Adrenal gland (tissue), 12 donors: Measurements from ENCODE around the gene ZDHHC14. TPM values are rescaled to one million over a fixed set of nuclear protein-coding genes. Genes with fewer than 3 reads are reported as not detected.
"Not testable (repeated sequence)": the region's sequence is repeated elsewhere in the genome, so short reads cannot be mapped to it uniquely, and the experiment has no call there.

Experiments used
- DNase-seq, 7 donors: peaks; one replicate each; pipeline ENCODE4 v3.0.0-alpha.2; 2019 to 2020
- H3K27ac ChIP-seq, 5 donors: fragments of 200-600 bp; sonication (generic) in 4 of 5; 1 replicate in 3 of 5; 2 replicates in 2 of 5; pipeline versions ENCODE4 v1.5.1 to v1.8.0; 2016 to 2020; ENCODE audit warnings: mild to moderate bottlenecking in 1 of 5
- H3K27me3 ChIP-seq: fragments of 200-600 bp; 2 replicates; pipeline ENCODE4 v1.8.0; 2021
- H3K36me3 ChIP-seq, 2 donors: fragments of 200-600 bp; replicated peaks in 1 of 2; 1 replicate in 1 of 2; 2 replicates in 1 of 2; pipeline versions ENCODE4 v1.5.1 to v1.8.0; 2018 to 2022
- H3K4me1 ChIP-seq, 2 donors: fragments of 200-600 bp; replicated peaks in 1 of 2; 1 replicate in 1 of 2; 2 replicates in 1 of 2; pipeline versions ENCODE4 v1.5.1 to v1.8.0; 2018 to 2021
- H3K4me3 ChIP-seq, 4 donors: fragments of 200-600 bp; sonication (generic) in 3 of 4; one replicate each; pipeline ENCODE4 v1.5.1; 2016 to 2018
- H3K9me3 ChIP-seq, 3 donors: fragments of 200-600 bp; sonication (generic) in 1 of 3; replicated peaks in 1 of 3; 1 replicate in 2 of 3; 2 replicates in 1 of 3; pipeline versions ENCODE4 v1.5.1 to v1.8.0; 2016 to 2021
- POLR2A ChIP-seq, 2 donors: fragments of 450-650 bp; IDR thresholded peaks; one replicate each; pipeline ENCODE4 v1.6.1; 2017; ENCODE audit warnings: antibody characterized with exemption in 2 of 2, mild to moderate bottlenecking in 2 of 2, moderate library complexity in 1 of 2
- WGBS, 4 donors: extraction: QIAGEN DNeasy Blood & Tissue Kit in 2 of 4; methylation state at CpG; one replicate each; pipeline versions ENCODE4 v1.1.5 to v1.1.7; 2013 to 2017; 5-methylcytosine and 5-hydroxymethylcytosine counted together
- intact Hi-C, 2 donors: fragments of 100-400 bp; cut with DNase I; formaldehyde crosslinking; loops; one replicate each; pipeline versions ENCODE4 v1.14.1 to v1.15.0; 2022 to 2023
- polyA plus RNA-seq, 3 donors: library from polyadenylated mRNA; stranded (reverse); fragments of 200-250 nt in 2 of 3; fragments of 350-450 nt in 1 of 3; fragmentation: Illumina TruSeq in 1 of 3; extraction: RNeasy Lipid Tissue Mini Kit (QIAGEN cat#74804) in 1 of 3; gene quantifications; one replicate each; pipeline ENCODE4 v1.2.3, GENCODE V29; 2013 to 2014
- total RNA-seq, 9 donors: library from RNA; depleted of rRNA in 4 of 9; stranded (reverse); fragments of >200 nt in 4 of 9; fragments of 120-200 nt in 1 of 9; fragmentation: NEBNext Ultra II Directional in 1 of 9; extraction: Animal tissue kit (Norgen Biotek cat#: 25700) in 1 of 9; gene quantifications; one replicate each; pipeline versions ENCODE4 v1.1.0 to v1.2.4, GENCODE V29; 2013 to 2023
- TF ChIP-seq, protein P1 (sequence below), 6 experiments: fragments of 450-650 bp in 4 of 6; fragments of 200-600 bp in 2 of 6; sonication (generic) in 1 of 6; IDR thresholded peaks; 1 replicate in 5 of 6; 2 replicates in 1 of 6; pipeline versions ENCODE4 v1.5.1 to v1.8.0; 2016 to 2021; ENCODE audit warnings: antibody characterized with exemption in 6 of 6, mild to moderate bottlenecking in 2 of 6, moderate library complexity in 1 of 6
- donor health status: healthy with polysubstance abuse.
- donor health status: Bipolar disorder and iron deficiency.
- donor health status: DM: yes; HTN: yes; CAD: no.
- donor health status: DM: no; HTN: no; CAD: no.
- donor health status: DM: no; HTN: no; CAD: no.
- donor health status: DM: yes; HTN: yes; CAD: no.

The ZDHHC14 gene
- total and polyA plus RNA-seq, 12 donors = 3.8 to 14.3 (median 8.8) TPM

DNA sequence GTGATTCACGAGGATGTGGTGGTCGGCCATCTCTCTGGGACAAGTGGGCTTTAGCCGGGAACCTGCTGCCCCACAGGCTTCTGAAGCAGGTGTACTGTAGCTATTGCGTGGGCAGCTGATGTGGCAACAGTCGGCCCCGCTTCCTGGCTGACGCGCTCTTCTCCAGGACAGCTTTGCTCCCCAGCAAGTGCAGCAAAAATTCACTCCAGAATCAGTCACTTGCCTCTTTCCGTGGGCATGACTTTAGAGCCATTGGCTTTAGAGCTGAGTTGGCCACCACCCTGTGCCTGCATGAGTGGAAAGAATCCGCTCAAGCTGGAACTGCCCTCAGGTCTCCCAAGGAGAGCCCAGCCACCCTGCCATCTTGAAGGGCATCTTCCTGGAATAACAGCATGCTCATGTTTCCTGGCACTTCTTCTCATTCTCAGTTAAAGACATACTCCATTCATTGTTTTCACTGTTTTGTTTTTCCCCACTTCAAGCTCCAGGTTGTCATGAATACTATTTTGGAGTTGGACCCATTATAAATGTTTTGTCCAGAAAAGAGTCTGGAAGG lies 178.3 kb downstream of the ZDHHC14 start:
- Histone ChIP-seq H3K9me3 (no peaks in the 10 kb centered on the region), H3K4me1 (no peaks in the 10 kb centered on the region), H3K4me3 (no peak overlapping the region), H3K36me3 (no peaks in the 10 kb centered on the region), H3K27me3 (no peaks in the 10 kb centered on the region), H3K27ac (no peak overlapping the region)
- TF ChIP-seq, protein P1, sequence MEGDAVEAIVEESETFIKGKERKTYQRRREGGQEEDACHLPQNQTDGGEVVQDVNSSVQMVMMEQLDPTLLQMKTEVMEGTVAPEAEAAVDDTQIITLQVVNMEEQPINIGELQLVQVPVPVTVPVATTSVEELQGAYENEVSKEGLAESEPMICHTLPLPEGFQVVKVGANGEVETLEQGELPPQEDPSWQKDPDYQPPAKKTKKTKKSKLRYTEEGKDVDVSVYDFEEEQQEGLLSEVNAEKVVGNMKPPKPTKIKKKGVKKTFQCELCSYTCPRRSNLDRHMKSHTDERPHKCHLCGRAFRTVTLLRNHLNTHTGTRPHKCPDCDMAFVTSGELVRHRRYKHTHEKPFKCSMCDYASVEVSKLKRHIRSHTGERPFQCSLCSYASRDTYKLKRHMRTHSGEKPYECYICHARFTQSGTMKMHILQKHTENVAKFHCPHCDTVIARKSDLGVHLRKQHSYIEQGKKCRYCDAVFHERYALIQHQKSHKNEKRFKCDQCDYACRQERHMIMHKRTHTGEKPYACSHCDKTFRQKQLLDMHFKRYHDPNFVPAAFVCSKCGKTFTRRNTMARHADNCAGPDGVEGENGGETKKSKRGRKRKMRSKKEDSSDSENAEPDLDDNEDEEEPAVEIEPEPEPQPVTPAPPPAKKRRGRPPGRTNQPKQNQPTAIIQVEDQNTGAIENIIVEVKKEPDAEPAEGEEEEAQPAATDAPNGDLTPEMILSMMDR (IDR thresholded peaks at IDR 0.05) = no peak
- TF ChIP-seq POLR2A (IDR thresholded peaks at IDR 0.05) = no peak
- WGBS, 4 donors = 87 to 91% (median 87%) methylated on average over 9 to 10 of the region's 10 CpGs
- intact Hi-C loops = no loop called here
- DNase-seq = no peak

DNA sequence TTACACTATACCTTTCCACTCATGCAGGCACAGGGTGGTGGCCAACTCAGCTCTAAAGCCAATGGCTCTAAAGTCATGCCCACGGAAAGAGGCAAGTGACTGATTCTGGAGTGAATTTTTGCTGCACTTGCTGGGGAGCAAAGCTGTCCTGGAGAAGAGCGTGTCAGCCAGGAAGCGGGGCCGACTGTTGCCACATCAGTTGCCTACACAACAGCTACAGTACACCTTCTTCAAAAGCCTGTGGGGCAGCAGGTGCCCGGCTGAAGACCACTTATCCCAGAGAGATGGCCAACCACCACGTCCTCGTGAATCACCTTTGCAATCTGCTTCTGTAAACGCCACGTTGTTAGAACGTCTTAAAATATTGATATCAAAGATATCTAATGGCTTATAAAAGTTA lies 179.1 kb downstream of the ZDHHC14 start:
- H3K27me3 ChIP-seq, H3K4me3 ChIP-seq, H3K36me3 ChIP-seq, intact Hi-C loops, DNase-seq, H3K4me1 ChIP-seq, H3K27ac ChIP-seq, H3K9me3 ChIP-seq: not testable (repeated sequence)
- 96 to 98% (median 97%) methylated on average over 7 to 10 of the region's 10 CpGs for WGBS, 4 donors

DNA sequence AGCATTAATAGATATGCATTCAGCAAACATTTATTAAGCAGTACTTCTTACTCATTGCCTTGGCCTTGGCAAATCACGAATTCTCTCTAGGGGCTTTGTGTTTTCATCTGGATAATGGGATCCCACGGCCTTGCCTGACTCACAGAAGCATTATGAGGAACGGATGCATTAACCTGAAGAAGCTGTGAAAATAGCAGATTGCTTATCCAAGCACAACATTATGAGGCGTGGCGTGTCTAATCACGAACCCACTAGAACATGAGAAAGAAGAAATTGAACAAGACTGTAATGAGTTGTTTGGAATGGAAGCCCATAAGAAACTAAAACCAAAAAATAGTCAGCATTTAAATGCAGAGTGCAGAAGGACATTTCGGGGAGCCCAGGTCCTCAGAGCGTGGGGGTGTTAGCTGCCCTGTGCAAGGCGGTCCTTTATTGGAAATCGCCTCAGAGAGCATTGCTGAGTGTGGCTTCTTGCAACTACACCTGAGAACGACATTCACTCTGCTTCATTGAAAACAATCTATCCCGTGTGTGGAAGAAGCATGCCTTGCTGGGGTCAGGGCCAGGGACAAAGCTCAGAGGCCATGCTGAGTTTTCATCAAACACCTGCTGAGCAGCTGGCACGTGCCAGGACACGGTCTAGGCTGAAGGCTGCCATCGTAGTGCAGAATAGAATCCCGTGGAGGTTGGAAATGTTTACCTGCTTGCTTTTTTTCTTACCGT lies 179.9 kb downstream of the ZDHHC14 start:
- Histone ChIP-seq H3K27ac (no peak overlapping the region), H3K9me3 (no peaks in the 10 kb centered on the region), H3K36me3 (no peaks in the 10 kb centered on the region), H3K4me3 (no peak overlapping the region), H3K4me1 (no peaks in the 10 kb centered on the region), H3K27me3 (no peaks in the 10 kb centered on the region)
- 86 to 91% (median 89%) methylated on average over 17 of the region's 17 CpGs for WGBS, 4 donors
- no peak for DNase-seq
- TF ChIP-seq POLR2A (IDR thresholded peaks at IDR 0.05) = no peak
- TF ChIP-seq, protein P1 (IDR thresholded peaks at IDR 0.05) = no peak
- intact Hi-C loops = no loop called here

DNA sequence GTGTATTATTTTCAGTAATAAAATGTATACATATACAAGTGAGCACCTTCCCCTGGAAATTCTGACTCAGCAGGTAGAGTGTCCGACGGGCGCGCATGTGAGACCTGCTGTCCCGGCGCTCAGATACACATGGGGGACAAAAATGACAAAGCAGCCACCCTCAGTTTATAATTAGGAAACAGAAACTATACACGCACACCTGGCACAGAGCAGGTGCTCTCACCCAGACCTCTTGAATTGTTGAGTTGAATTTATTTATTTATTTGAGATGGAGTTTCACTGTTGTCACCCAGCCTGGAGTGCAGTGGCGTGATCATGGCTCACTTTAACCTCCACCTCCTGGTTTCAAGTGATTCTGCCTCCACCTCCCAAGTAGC lies 180.4 kb downstream of the ZDHHC14 start:
- intact Hi-C loops = no loop called here
- Histone ChIP-seq H3K27ac (no peak overlapping the region), H3K9me3 (no peaks in the 10 kb centered on the region), H3K4me3 (no peak overlapping the region), H3K36me3 (no peaks in the 10 kb centered on the region), H3K27me3 (no peaks in the 10 kb centered on the region), H3K4me1 (no peaks in the 10 kb centered on the region)
- TF ChIP-seq, protein P1 (IDR thresholded peaks at IDR 0.05) = no peak
- no peak for TF ChIP-seq POLR2A (IDR thresholded peaks at IDR 0.05)
- no peak for DNase-seq
- 96 to 99% (median 98%) methylated on average over 8 of the region's 8 CpGs for WGBS, 4 donors
